Activated CD4-positive, alpha-beta memory T cell treated with anti-CD3 and anti-CD28 coated beads for 36 hours (primary cell): ENCODE measurements around the gene DLG2. TPM values are rescaled to one million over a fixed set of nuclear protein-coding genes. Genes with fewer than 3 reads are reported as not detected.

Source experiments
- CTCF ChIA-PET: fragments of 350-600 bp; sonication (Branson Sonifier 250); formaldehyde crosslinking; loops from one replicate; lab custom pipeline; 2021; ENCODE audit warnings: antibody characterized with exemption, inconsistent platforms; lab: Charles Lee
- POLR2A ChIA-PET: fragments of 350-600 bp; sonication (Branson Sonifier 250); formaldehyde crosslinking; loops from one replicate; lab custom pipeline; 2021; ENCODE audit warnings: antibody characterized with exemption; lab: Charles Lee
- DNase-seq: peaks from one replicate; pipeline ENCODE4 v3.0.0-alpha.2; 2020
- H3K27ac Mint-ChIP-seq: one replicate; pipeline ENCODE4 v1.8.0; 2021; ENCODE audit warnings: mixed read lengths
- H3K27me3 Mint-ChIP-seq: one replicate; pipeline ENCODE4 v1.8.0; 2021; ENCODE audit warnings: mixed read lengths
- H3K36me3 Mint-ChIP-seq: one replicate; pipeline ENCODE4 v1.8.0; 2021; ENCODE audit warnings: mixed read lengths
- H3K4me1 Mint-ChIP-seq: one replicate; pipeline ENCODE4 v1.8.0; 2021; ENCODE audit warnings: low read depth, mixed read lengths
- H3K4me3 Mint-ChIP-seq: one replicate; pipeline ENCODE4 v1.8.0; 2021; ENCODE audit warnings: mild to moderate bottlenecking, mixed read lengths
- H3K9me3 Mint-ChIP-seq: one replicate; pipeline ENCODE4 v1.8.0; 2021; ENCODE audit warnings: mixed read lengths
- intact Hi-C: fragments of 100-400 bp; cut with micrococcal nuclease; formaldehyde crosslinking; loops from one replicate; pipeline ENCODE4 v1.15.1; 2023
- total RNA-seq, 2 experiments: library from RNA; stranded (reverse); gene quantifications; one replicate each; pipeline ENCODE4 v1.2.3, GENCODE V29; 2021

DLG2 gene
- total RNA-seq, 2 experiments from 2014 or later, result 1.7 to 2.1 TPM

DNA sequence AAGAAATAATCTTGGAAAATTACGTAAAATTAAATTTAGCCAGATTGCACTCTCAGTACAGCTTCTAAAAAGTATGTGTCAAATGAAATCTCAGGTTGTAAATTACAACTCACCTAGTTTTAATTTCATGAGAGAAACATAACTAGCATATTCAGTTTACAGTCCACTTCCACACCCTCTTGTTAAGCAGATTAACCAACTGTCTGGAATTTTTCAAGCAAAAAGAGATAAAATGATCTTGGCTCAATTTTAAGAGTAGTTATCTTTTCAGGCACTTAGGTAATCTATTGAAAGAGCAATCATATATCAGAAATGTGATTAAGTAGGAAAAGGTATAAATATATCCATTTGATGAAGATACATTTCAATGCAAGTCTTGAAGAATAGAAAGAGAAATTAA lies 1412.6 kb downstream of the DLG2 start:
- CTCF ChIA-PET, result no interaction called here
- H3K4me1 Mint-ChIP-seq, result no peaks in the 10 kb centered on the region

DNA sequence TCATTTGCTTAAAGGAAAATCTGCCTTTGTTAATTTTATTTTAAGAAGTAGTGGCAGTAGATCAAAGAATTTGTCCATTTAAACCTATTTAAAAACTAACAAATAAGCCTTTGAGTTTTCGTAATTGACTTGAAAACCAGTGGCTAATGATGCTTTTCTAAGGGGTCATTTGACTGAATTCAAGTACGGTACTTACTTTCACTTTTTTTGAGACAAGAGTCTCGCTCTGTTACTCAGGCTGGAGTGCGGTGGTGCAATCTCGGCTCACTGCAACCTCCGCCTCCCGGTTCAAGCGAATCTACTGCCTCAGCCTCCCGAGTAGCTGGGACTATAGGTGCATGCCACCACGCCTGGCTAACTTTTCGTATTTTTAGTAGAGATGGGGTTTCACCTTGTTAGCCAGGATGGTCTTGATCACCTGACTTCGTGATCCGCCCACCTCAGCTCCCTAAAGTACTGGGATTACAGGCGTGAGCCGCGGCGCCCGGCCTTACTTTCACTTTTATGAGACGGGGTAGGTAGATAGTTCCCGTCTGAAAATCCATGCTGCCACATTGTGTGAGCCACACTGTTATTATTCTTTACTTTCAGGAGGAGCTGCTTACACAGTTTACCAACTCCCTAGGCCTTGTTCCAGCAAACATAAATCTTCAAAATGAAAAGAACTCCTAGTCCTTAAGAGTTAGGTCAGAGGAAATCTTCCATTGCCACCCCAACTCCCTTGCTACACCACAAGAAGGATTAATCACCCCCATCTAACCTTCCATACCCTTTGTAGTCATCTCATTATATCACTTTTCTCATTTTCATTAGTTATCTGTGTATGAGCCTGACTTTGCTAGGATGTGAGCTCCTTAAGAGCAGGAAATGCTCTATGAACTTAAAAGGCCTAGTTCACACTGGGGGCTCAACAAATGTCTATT lies 1414.4 kb downstream of the DLG2 start:
- intact Hi-C loops, result no loop called here
- Mint-ChIP-seq H3K36me3 (no peaks in the 10 kb centered on the region), H3K4me1 (no peaks in the 10 kb centered on the region), H3K4me3 (no peak overlapping the region), H3K27me3 (no peaks in the 10 kb centered on the region), H3K27ac (no peak overlapping the region), H3K9me3 (peaks cover 24% of the 10 kb centered on the region)
- CTCF ChIA-PET, result no interaction called here
- DNase-seq, result no peak
- POLR2A ChIA-PET, result no interaction called here

More for the DNA sequence above, 1412.6 kb downstream of the DLG2 start:
- POLR2A ChIA-PET, result no interaction called here
- H3K27ac Mint-ChIP-seq, result no peak overlapping the region
- H3K9me3 Mint-ChIP-seq, result peaks cover 21% of the 10 kb centered on the region
- H3K4me3 Mint-ChIP-seq, result no peak overlapping the region
- DNase-seq, result no peak
- intact Hi-C loops, result no loop called here
- H3K27me3 Mint-ChIP-seq, result no peaks in the 10 kb centered on the region
- H3K36me3 Mint-ChIP-seq, result no peaks in the 10 kb centered on the region

DNA sequence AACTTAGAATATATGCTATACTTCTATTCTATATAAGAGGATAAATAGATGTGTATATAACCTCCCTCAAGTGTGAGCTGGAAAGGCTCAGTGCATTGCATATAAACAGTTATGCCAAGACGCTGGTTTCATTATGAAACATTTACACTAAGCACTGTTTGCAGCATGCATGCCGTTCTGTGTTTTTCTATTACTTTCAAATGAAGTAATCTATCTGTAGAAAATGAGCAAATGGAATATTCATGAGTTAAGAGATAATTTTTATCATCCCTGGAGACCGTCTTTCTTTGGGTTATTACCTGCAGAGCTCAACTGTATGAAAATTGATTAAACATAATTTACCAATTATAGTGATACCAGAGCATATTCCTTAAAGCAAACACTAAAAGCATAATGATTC lies 1415.2 kb downstream of the DLG2 start:
- H3K4me3 Mint-ChIP-seq, result no peak overlapping the region
- ChIA-PET POLR2A (no interaction called here), CTCF (no interaction called here)
- no peak overlapping the region for H3K27ac Mint-ChIP-seq
- no peaks in the 10 kb centered on the region for H3K4me1 Mint-ChIP-seq
- no peak for DNase-seq
- no peaks in the 10 kb centered on the region for H3K27me3 Mint-ChIP-seq
- H3K36me3 Mint-ChIP-seq, result no peaks in the 10 kb centered on the region
- intact Hi-C loops, result no loop called here
- H3K9me3 Mint-ChIP-seq, result peaks cover 19% of the 10 kb centered on the region

DNA sequence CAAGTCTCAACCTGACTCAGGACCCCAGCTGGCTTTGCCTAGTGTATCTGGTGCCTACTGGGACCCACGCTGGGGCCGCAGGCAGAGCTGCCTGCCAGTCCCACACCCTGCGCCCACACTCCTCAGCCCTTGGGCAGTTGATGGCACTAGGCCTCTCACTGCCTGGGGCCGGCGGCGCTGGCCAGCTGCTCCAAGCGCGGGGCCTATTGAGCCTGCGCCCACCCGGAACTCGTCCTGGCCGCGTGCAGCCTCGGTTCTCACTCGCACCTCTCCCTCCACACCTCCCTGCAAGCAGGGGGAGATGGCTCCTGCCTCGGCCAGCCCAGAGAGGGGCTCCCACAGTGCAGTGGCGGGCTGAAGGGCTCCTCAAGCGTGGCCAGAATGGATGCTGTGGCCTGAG lies 1432.4 kb downstream of the DLG2 start:
- ChIA-PET POLR2A (no interaction called here), CTCF (no interaction called here)
- H3K27me3 Mint-ChIP-seq, result no peaks in the 10 kb centered on the region
- intact Hi-C loops, result no loop called here
- no peak for DNase-seq
- H3K36me3 Mint-ChIP-seq, result no peaks in the 10 kb centered on the region
- H3K27ac Mint-ChIP-seq, result no peak overlapping the region
- no peak overlapping the region for H3K4me3 Mint-ChIP-seq
- peaks cover 14% of the 10 kb centered on the region for H3K9me3 Mint-ChIP-seq
- no peaks in the 10 kb centered on the region for H3K4me1 Mint-ChIP-seq

DNA sequence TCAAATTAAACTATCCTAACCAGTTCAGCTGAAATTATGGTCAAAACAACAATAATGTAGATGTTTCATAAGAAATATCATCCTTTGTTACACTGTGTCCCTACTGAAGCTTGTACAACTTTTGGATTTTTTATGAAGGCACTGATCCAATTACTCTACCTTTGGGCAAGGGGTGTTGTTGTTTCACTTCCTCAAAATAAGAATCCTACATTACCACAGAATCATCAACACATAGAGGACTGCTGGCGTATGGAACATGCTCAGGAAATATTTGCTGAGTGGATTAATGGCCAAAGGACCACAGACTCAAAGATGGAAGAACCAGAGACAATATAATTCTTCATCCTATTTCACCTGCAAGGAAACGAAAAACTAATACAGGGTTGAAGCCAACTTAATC lies 1433.4 kb downstream of the DLG2 start:
- H3K4me1 Mint-ChIP-seq, result no peaks in the 10 kb centered on the region
- ChIA-PET CTCF (no interaction called here), POLR2A (no interaction called here)
- intact Hi-C loops, result no loop called here
- peaks cover 20% of the 10 kb centered on the region for H3K9me3 Mint-ChIP-seq
- no peak for DNase-seq
- H3K27ac Mint-ChIP-seq, result no peak overlapping the region
- H3K4me3 Mint-ChIP-seq, result no peak overlapping the region
- H3K27me3 Mint-ChIP-seq, result no peaks in the 10 kb centered on the region
- no peaks in the 10 kb centered on the region for H3K36me3 Mint-ChIP-seq

DNA sequence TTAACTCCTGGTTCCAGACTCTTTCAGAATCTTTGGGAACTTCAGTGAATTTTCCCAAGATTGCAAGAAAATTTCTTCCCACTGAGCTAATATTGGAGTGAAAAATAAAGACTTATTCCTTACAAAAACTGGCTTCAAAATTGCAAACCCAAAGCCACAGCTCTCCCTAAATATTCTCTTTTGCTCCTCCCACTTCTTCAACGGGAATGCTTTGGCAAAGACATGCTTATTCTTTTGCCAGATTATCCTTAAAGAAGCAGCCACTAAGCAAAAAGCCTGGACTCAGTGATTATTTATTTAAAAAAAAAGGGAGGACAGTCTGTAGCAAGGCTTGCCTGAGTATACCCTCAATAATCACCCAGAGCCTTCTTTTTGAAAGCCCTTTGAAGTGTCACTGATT lies 1438.6 kb downstream of the DLG2 start:
- H3K9me3 Mint-ChIP-seq, result peaks cover 16% of the 10 kb centered on the region
- POLR2A ChIA-PET, result no interaction called here
- no peak overlapping the region for H3K4me3 Mint-ChIP-seq
- no peak overlapping the region for H3K27ac Mint-ChIP-seq
- H3K4me1 Mint-ChIP-seq, result no peaks in the 10 kb centered on the region
- CTCF ChIA-PET, result no interaction called here
- intact Hi-C loops, result no loop called here
- DNase-seq, result no peak
- H3K36me3 Mint-ChIP-seq, result no peaks in the 10 kb centered on the region
- no peaks in the 10 kb centered on the region for H3K27me3 Mint-ChIP-seq

DNA sequence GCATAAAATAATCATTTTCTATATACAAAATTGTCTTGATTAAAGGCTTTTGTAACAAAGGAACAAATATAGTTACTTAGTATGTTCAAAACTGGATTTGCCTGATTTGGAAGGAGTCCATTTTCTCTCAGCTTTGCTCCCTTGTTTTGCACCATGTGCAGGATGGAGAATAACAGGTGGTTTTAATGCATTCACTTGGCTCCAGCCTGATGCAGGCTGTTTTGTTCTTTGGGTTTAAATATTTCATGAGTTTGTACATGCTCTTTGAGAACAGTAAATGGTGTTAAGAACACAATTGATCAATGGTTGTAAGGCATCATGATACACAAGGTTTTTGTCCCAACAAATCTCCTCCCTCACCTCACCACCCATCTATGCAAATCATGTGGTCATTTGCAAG lies 1454.1 kb downstream of the DLG2 start:
- Mint-ChIP-seq H3K27me3 (no peaks in the 10 kb centered on the region), H3K27ac (no peak overlapping the region), H3K9me3 (peaks cover 16% of the 10 kb centered on the region), H3K4me1 (no peaks in the 10 kb centered on the region), H3K4me3 (no peak overlapping the region), H3K36me3 (no peaks in the 10 kb centered on the region)
- POLR2A ChIA-PET, result no interaction called here
- intact Hi-C loops, result no loop called here
- CTCF ChIA-PET, result no interaction called here
- no peak for DNase-seq

DNA sequence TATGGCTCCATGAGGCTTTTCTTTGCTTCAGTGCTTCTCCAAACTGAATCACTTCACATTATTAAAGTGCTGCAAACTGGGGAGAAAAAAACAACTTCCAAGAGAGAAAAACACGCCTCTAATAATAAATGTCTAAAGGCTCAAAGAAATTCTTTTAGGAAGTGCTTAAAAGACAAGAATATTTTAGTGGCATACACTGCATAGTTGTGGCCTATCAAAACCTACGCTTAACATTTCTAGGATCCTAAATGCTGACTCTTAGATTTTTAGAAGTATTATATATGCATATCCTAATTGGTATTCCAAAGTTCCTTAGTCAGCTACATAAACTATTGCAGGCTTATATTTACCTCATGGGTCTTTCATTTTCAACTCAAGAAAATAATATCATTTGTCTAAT lies 1462.0 kb downstream of the DLG2 start:
- ChIA-PET POLR2A (no interaction called here), CTCF (no interaction called here)
- no peaks in the 10 kb centered on the region for H3K4me1 Mint-ChIP-seq
- DNase-seq, result no peak
- peaks cover 25% of the 10 kb centered on the region for H3K9me3 Mint-ChIP-seq
- no peaks in the 10 kb centered on the region for H3K36me3 Mint-ChIP-seq
- intact Hi-C loops, result no loop called here
- no peak overlapping the region for H3K27ac Mint-ChIP-seq
- no peak overlapping the region for H3K4me3 Mint-ChIP-seq
- H3K27me3 Mint-ChIP-seq, result no peaks in the 10 kb centered on the region

DNA sequence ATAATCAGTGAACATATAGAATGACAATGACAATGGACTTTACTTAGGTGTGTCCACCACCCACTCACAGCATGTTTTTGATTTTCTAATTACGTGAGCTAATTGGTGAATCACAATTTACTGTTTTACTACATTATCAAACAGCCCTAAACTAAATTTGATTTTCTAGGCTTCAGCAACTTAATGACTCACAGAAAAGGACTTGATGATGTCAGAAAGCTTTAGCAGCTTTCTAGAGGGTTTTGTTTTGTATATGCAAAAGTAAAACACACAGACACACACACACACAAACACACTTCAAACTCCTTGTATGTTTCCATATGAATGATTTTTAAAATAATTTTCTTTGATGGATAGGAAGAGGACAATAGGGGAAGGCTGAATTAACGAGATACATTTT lies 1462.4 kb downstream of the DLG2 start:
- H3K27me3 Mint-ChIP-seq, result no peaks in the 10 kb centered on the region
- no peaks in the 10 kb centered on the region for H3K36me3 Mint-ChIP-seq
- POLR2A ChIA-PET, result no interaction called here
- no peaks in the 10 kb centered on the region for H3K4me1 Mint-ChIP-seq
- intact Hi-C loops, result no loop called here
- DNase-seq, result no peak
- peaks cover 27% of the 10 kb centered on the region for H3K9me3 Mint-ChIP-seq
- H3K27ac Mint-ChIP-seq, result no peak overlapping the region
- no peak overlapping the region for H3K4me3 Mint-ChIP-seq
- CTCF ChIA-PET, result no interaction called here

DNA sequence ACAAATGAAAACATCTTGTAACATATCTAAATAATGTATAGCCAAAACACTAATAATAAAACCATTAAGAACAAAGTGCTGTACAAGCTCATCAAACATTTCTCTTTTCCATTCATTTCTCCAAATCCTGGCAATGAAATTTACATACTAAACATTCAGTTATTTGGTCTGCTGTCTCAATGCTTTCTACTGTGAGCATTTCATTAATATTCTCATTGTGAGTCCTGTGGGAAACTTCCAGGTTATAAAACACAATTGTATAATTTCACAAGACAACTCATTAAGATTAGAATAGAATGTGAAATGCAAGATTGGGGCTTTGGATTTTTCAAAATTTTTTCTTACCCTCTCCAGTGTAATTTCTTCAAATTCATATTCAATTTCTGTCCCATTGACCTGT lies 1464.0 kb downstream of the DLG2 start:
- DNase-seq, result no peak
- H3K27me3 Mint-ChIP-seq, result no peaks in the 10 kb centered on the region
- H3K4me3 Mint-ChIP-seq, result no peak overlapping the region
- H3K36me3 Mint-ChIP-seq, result no peaks in the 10 kb centered on the region
- H3K9me3 Mint-ChIP-seq, result peaks cover 28% of the 10 kb centered on the region
- ChIA-PET POLR2A (no interaction called here), CTCF (no interaction called here)
- H3K27ac Mint-ChIP-seq, result no peak overlapping the region
- H3K4me1 Mint-ChIP-seq, result no peaks in the 10 kb centered on the region
- intact Hi-C loops, result no loop called here

DNA sequence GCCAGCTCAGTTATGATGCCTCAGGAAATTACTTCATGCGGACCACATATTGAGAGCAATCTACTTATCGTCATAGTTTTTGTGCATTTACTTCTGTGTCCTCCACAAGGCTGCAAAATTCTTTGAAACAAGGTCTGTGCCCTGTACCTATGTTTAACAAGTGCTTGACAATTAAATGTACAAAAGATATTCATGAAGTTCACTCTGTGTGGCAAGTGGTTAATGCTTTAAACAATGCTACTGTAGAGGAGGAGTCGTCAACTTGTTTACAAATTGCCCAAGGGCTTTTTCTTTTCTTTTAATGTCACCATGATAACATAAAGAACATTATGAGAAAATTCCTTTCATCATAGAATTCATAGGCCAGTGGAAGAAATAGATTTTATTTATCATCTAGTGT lies 1469.5 kb downstream of the DLG2 start:
- no peak for DNase-seq
- Mint-ChIP-seq H3K9me3 (peaks cover 36% of the 10 kb centered on the region), H3K36me3 (no peaks in the 10 kb centered on the region)

DNA sequence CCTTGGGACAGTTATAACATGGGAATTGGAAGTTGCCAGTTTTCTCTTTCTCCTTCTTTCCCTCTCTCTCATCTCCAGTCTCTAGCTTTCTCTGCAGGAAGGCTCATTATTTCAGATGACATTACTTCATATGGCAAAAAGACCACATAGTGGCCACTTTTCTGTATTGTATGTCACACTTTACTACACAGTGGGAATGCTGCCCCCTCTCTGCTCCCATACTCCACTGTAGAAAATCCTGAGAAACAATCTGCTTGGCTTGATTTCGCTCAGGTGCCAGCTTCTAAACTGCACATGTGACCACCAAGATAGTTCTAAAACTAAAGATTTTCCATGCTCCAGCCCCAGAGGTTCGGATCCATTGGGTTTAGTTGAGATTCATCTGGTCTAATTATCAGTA lies 1480.3 kb downstream of the DLG2 start:
- no peak overlapping the region for H3K27ac Mint-ChIP-seq
- ChIA-PET CTCF (no interaction called here), POLR2A (no interaction called here)
- no peaks in the 10 kb centered on the region for H3K4me1 Mint-ChIP-seq
- no peak for DNase-seq
- no peaks in the 10 kb centered on the region for H3K27me3 Mint-ChIP-seq
- intact Hi-C loops, result no loop called here
- H3K36me3 Mint-ChIP-seq, result no peaks in the 10 kb centered on the region
- H3K9me3 Mint-ChIP-seq, result peaks cover 20% of the 10 kb centered on the region
- no peak overlapping the region for H3K4me3 Mint-ChIP-seq

More for the DNA sequence above, 1469.5 kb downstream of the DLG2 start:
- CTCF ChIA-PET, result no interaction called here
- POLR2A ChIA-PET, result no interaction called here
- intact Hi-C loops, result no loop called here
- Mint-ChIP-seq H3K4me3 (no peak overlapping the region), H3K27ac (no peak overlapping the region), H3K4me1 (no peaks in the 10 kb centered on the region), H3K27me3 (no peaks in the 10 kb centered on the region)

DNA sequence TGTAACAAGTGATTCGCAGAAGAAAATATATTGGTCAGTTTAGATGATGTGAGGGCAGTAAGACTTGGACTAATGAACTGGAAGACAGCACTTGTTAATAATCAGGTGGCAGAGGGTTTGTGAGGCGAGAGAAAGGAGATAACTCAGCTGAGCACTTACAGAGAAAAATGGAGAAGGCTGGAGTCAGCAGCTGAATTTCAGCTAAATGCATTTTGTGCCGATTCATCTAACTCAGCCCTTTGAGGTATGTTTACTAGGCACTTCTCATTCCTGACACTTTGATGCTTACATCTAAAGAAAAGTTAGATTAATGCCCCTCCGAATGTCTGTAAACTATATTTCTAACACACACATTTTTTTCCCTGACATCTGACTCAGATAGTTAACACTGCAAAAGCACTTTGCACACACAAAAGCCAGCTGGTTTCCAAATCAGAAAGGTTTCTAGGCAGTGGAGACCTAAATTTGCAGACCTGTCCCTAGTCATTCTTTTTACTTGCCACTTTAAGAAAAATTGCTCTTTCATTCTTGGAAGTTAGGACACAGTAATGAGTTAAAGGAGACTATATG lies 1481.4 kb downstream of the DLG2 start:
- Mint-ChIP-seq H3K27me3 (no peaks in the 10 kb centered on the region), H3K9me3 (peaks cover 12% of the 10 kb centered on the region), H3K4me1 (no peaks in the 10 kb centered on the region), H3K27ac (no peak overlapping the region), H3K36me3 (no peaks in the 10 kb centered on the region), H3K4me3 (no peak overlapping the region)
- intact Hi-C loops, result no loop called here
- POLR2A ChIA-PET, result no interaction called here
- CTCF ChIA-PET, result no interaction called here
- no peak for DNase-seq
